Spleen (tissue), 11 donors: ENCODE data around the gene PLCB1. TPM values are rescaled to one million over a fixed set of nuclear protein-coding genes. Genes with fewer than 3 reads are reported as not detected.

Source experiments
- DNase-seq: peaks from one replicate; pipeline ENCODE4 v3.0.0-alpha.2; 2020
- H3K27ac ChIP-seq, 8 donors: fragments of 200-600 bp; sonication (generic) in 7 of 8; 1 replicate in 4 of 8; 2 replicates in 4 of 8; pipeline versions ENCODE4 v1.5.0 to v1.8.0; 2016 to 2021; ENCODE audit warnings: inconsistent platforms in 4 of 8, mild to moderate bottlenecking in 4 of 8, moderate library complexity in 1 of 8
- H3K27me3 ChIP-seq, 7 donors: fragments of 200-600 bp; sonication (generic) in 6 of 7; replicated peaks in 1 of 7; 1 replicate in 4 of 7; 2 replicates in 3 of 7; pipeline versions ENCODE4 v1.5.0 to v1.8.0; 2016 to 2021; ENCODE audit warnings: inconsistent platforms in 3 of 7, mild to moderate bottlenecking in 1 of 7
- H3K36me3 ChIP-seq, 6 donors: fragments of 200-600 bp; sonication (generic) in 5 of 6; 1 replicate in 4 of 6; 2 replicates in 2 of 6; pipeline versions ENCODE4 v1.5.0 to v1.8.0; 2016 to 2021; ENCODE audit warnings: inconsistent platforms in 2 of 6
- H3K4me1 ChIP-seq, 6 donors: fragments of 200-600 bp; sonication (generic) in 5 of 6; 1 replicate in 3 of 6; 2 replicates in 3 of 6; pipeline versions ENCODE4 v1.5.0 to v1.8.0; 2016 to 2021; ENCODE audit warnings: inconsistent platforms in 3 of 6
- H3K4me3 ChIP-seq, 8 donors: fragments of 200-600 bp; sonication (generic) in 7 of 8; 1 replicate in 4 of 8; 2 replicates in 4 of 8; pipeline versions ENCODE4 v1.5.0 to v1.8.0; 2016 to 2021; ENCODE audit warnings: inconsistent platforms in 4 of 8, mild to moderate bottlenecking in 4 of 8, moderate library complexity in 2 of 8
- H3K9me3 ChIP-seq, 8 donors: fragments of 200-600 bp; sonication (generic) in 7 of 8; 1 replicate in 4 of 8; 2 replicates in 4 of 8; pipeline versions ENCODE4 v1.5.0 to v1.8.0; 2016 to 2021; ENCODE audit warnings: inconsistent platforms in 4 of 8
- CTCF ChIP-seq, 11 experiments: fragments of 200-600 bp in 7 of 11; fragments of 450-650 bp in 4 of 11; sonication (generic) in 4 of 11; IDR thresholded peaks in 8 of 11; conservative IDR thresholded peaks in 3 of 11; 1 replicate in 7 of 11; 2 replicates in 4 of 11; pipeline versions ENCODE4 v1.4.0 to v1.8.0; 2016 to 2021; ENCODE audit warnings: antibody characterized with exemption in 11 of 11, inconsistent platforms in 4 of 11, mild to moderate bottlenecking in 1 of 11
- POLR2A ChIP-seq, 3 donors: fragments of 450-650 bp; IDR thresholded peaks; one replicate each; pipeline ENCODE4 v1.5.1; 2017; ENCODE audit warnings: antibody characterized with exemption in 3 of 3, mild to moderate bottlenecking in 1 of 3
- POLR2AphosphoS5 ChIP-seq, 3 donors: sonication (generic); formaldehyde crosslinking; IDR thresholded peaks; one replicate each; pipeline ENCODE4 v1.5.1; 2017; ENCODE audit warnings: antibody characterized with exemption in 3 of 3
- WGBS, 5 donors: extraction: QIAGEN DNeasy Blood & Tissue Kit in 3 of 5; methylation state at CpG; one replicate each; pipeline versions ENCODE4 v1.1.5 to v1.1.7; 2013 to 2018; 5-methylcytosine and 5-hydroxymethylcytosine counted together
- intact Hi-C: fragments of 100-400 bp; cut with DNase I; formaldehyde crosslinking; loops from one replicate; pipeline ENCODE4 v1.15.0; 2023; ENCODE audit warnings: low total_unique reads
- polyA plus RNA-seq, 3 donors: library from polyadenylated mRNA; stranded (reverse); fragments of 200-250 nt; gene quantifications; one replicate each; pipeline ENCODE4 v1.2.1, GENCODE V29; 2013
- total RNA-seq, 7 donors: library from RNA; depleted of rRNA in 3 of 7; stranded (reverse); fragments of >200 nt in 3 of 7; fragmentation: NEBNext Ultra II Directional in 4 of 7; extraction: Animal tissue kit (Norgen Biotek cat#: 25700) in 4 of 7; gene quantifications; one replicate each; pipeline versions ENCODE4 v1.1.0 to v1.2.1, GENCODE V29; 2016 to 2021
- donor health status: healthy with polysubstance abuse.
- donor health status: DM: no; HTN: no; CAD: no; lungs with moderate emphysema.
- donor health status: DM: no; HTN: no; CAD: no.
- donor health status: Bipolar disorder and iron deficiency.
- donor health status: healthy.
- donor health status: DM: no; HTN: no; CAD: no.
- donor health status: DM: yes; HTN: yes; CAD: no.

Gene PLCB1
- total and polyA plus RNA-seq, 10 donors, result 1.0 to 33.7 (median 16.2) TPM

- WGBS, 5 donors, result 49 to 75% (median 64%) methylated on average over 2 of the region's 2 CpGs
- DNase-seq, result no peak
Measured at GRCh38 chr20:8244637-8245036, 112.6 kb downstream of the PLCB1 start.

GRCh38 chr20:8246153-8246552 is 114.1 kb downstream of the PLCB1 start:
- H3K9me3 ChIP-seq, result no peaks in the 10 kb centered on the region
- peaks cover 0 to 19% (median 0%) of the 10 kb centered on the region in 6 donors for H3K4me1 ChIP-seq
- 97 to 100% (median 99%) methylated on average over 1 of the region's 1 CpG for WGBS, 5 donors
- intact Hi-C loops, result no loop called here
- no peaks in the 10 kb centered on the region for H3K27me3 ChIP-seq
- no peaks in the 10 kb centered on the region for H3K36me3 ChIP-seq
- no peak overlapping the region for H3K4me3 ChIP-seq
- no peak for DNase-seq
- TF ChIP-seq POLR2AphosphoS5 (IDR thresholded peaks at IDR 0.05), result no peak
- no peak for TF ChIP-seq CTCF (IDR thresholded peaks at IDR 0.05 in 8 of 11, conservative IDR thresholded peaks at IDR 0.05 in 3 of 11)
- TF ChIP-seq POLR2A (IDR thresholded peaks at IDR 0.05), result no peak
- no peak overlapping the region for H3K27ac ChIP-seq

More at GRCh38 chr20:8244637-8245036, 112.6 kb downstream of the PLCB1 start:
- no peaks in the 10 kb centered on the region for H3K27me3 ChIP-seq
- no peaks in the 10 kb centered on the region for H3K9me3 ChIP-seq
- peaks cover 0 to 19% (median 0%) of the 10 kb centered on the region in 6 donors for H3K4me1 ChIP-seq
- no peak for TF ChIP-seq POLR2A (IDR thresholded peaks at IDR 0.05)
- TF ChIP-seq POLR2AphosphoS5 (IDR thresholded peaks at IDR 0.05), result no peak
- no peak for TF ChIP-seq CTCF (IDR thresholded peaks at IDR 0.05 in 8 of 11, conservative IDR thresholded peaks at IDR 0.05 in 3 of 11)
- no peak overlapping the region for H3K27ac ChIP-seq
- intact Hi-C loops, result no loop called here
- no peaks in the 10 kb centered on the region for H3K36me3 ChIP-seq
- no peak overlapping the region for H3K4me3 ChIP-seq

- TF ChIP-seq POLR2A (IDR thresholded peaks at IDR 0.05) (no peak), POLR2AphosphoS5 (IDR thresholded peaks at IDR 0.05) (no peak), CTCF (IDR thresholded peaks at IDR 0.05 in 8 of 11, conservative IDR thresholded peaks at IDR 0.05 in 3 of 11) (no peak)
- Histone ChIP-seq H3K27me3 (no peaks in the 10 kb centered on the region), H3K4me3 (no peak overlapping the region), H3K36me3 (no peaks in the 10 kb centered on the region), H3K4me1 (peaks cover 0 to 19% (median 0%) of the 10 kb centered on the region in 6 donors), H3K9me3 (no peaks in the 10 kb centered on the region), H3K27ac (no peak overlapping the region)
- WGBS, 5 donors, result 42 to 71% (median 64%) methylated on average over 1 of the region's 1 CpG
- DNase-seq, result no peak
- intact Hi-C loops, result no loop called here
Measured at GRCh38 chr20:8246716-8247115, 114.7 kb downstream of the PLCB1 start.

GRCh38 chr20:8248051-8248450 is 116.0 kb downstream of the PLCB1 start:
- Histone ChIP-seq H3K4me1 (peaks cover 0 to 15% (median 0%) of the 10 kb centered on the region in 6 donors), H3K36me3 (no peaks in the 10 kb centered on the region), H3K27me3 (no peaks in the 10 kb centered on the region), H3K9me3 (no peaks in the 10 kb centered on the region), H3K27ac (no peak overlapping the region), H3K4me3 (no peak overlapping the region)
- intact Hi-C loops, result no loop called here
- TF ChIP-seq POLR2A (IDR thresholded peaks at IDR 0.05) (no peak), POLR2AphosphoS5 (IDR thresholded peaks at IDR 0.05) (no peak), CTCF (IDR thresholded peaks at IDR 0.05 in 8 of 11, conservative IDR thresholded peaks at IDR 0.05 in 3 of 11) (no peak)
- DNase-seq, result no peak
